Ovary (tissue), 9 donors: ENCODE measurements around the gene C10orf105. TPM values are rescaled to one million over a fixed set of nuclear protein-coding genes. Genes with fewer than 3 reads are reported as not detected.

Source experiments
- DNase-seq, 5 donors: peaks; one replicate each; pipeline ENCODE4 v3.0.0-alpha.2; 2019 to 2020
- H3K27ac ChIP-seq, 2 donors: fragments of 200-600 bp; one replicate each; pipeline versions ENCODE4 v1.5.1 to v1.8.0; 2019 to 2022
- H3K27me3 ChIP-seq: fragments of 200-600 bp; one replicate; pipeline ENCODE4 v1.8.0; 2022
- H3K36me3 ChIP-seq: fragments of 200-600 bp; sonication (generic); one replicate; pipeline ENCODE4 v1.5.1; 2019
- H3K4me1 ChIP-seq: one replicate; pipeline ENCODE4 v1.8.1; 2013; ENCODE audit warnings: mild to moderate bottlenecking, moderate library complexity; ENCODE audit not compliant: insufficient read depth
- H3K4me3 ChIP-seq: fragments of 200-600 bp; sonication (generic); one replicate; pipeline ENCODE4 v1.5.1; 2017
- H3K9me3 ChIP-seq, 2 donors: fragments of 200-600 bp in 1 of 2; sonication (generic) in 1 of 2; one replicate each; pipeline versions ENCODE4 v1.5.1 to v1.8.1; 2013 to 2019; ENCODE audit warnings: mild to moderate bottlenecking in 1 of 2, moderate library complexity in 1 of 2
- EP300 ChIP-seq: sonication (generic); formaldehyde crosslinking; IDR thresholded peaks from one replicate; pipeline ENCODE4 v1.6.1; 2017; ENCODE audit warnings: antibody characterized with exemption
- POLR2A ChIP-seq: fragments of 450-650 bp; IDR thresholded peaks from one replicate; pipeline ENCODE4 v1.6.1; 2017; ENCODE audit warnings: antibody characterized with exemption, mild to moderate bottlenecking, moderate library complexity
- whole genome bisulfite sequencing, 3 donors: extraction: QIAGEN DNeasy Blood & Tissue Kit in 1 of 3; methylation state at CpG; one replicate each; pipeline versions ENCODE4 v1.1.5 to v1.1.7; 2013 to 2017; 5-methylcytosine and 5-hydroxymethylcytosine counted together
- intact Hi-C, 4 donors: fragments of 100-400 bp; cut with DNase I; formaldehyde crosslinking; loops; one replicate each; pipeline versions ENCODE4 v1.11.0 to v1.15.1; 2022 to 2023
- polyA plus RNA-seq, 2 donors: library from polyadenylated mRNA; stranded (reverse); fragments of 200-250 nt in 1 of 2; fragments of 350-450 nt in 1 of 2; fragmentation: Illumina TruSeq in 1 of 2; extraction: RNeasy Lipid Tissue Mini Kit (QIAGEN cat#74804) in 1 of 2; gene quantifications; one replicate each; pipeline ENCODE4 v1.2.3, GENCODE V29; 2013 to 2014
- total RNA-seq, 7 donors: library from RNA; depleted of rRNA in 2 of 7; stranded (reverse); fragments of >200 nt in 2 of 7; fragmentation: NEBNext Ultra II Directional in 3 of 7; extraction: Animal tissue kit (Norgen Biotek cat#: 25700) in 3 of 7; gene quantifications; one replicate each; pipeline versions ENCODE4 v1.1.0 to v1.2.4, GENCODE V29; 2016 to 2023
- TF ChIP-seq, protein P1 (sequence below), 3 donors: fragments of 450-650 bp in 2 of 3; fragments of 200-600 bp in 1 of 3; IDR thresholded peaks; one replicate each; pipeline versions ENCODE4 v1.5.1 to v1.8.0; 2016 to 2022; ENCODE audit warnings: antibody characterized with exemption in 3 of 3, mild to moderate bottlenecking in 1 of 3
- donor health status: DM: no; HTN: no; CAD: no; lungs with moderate emphysema.
- donor health status: DM: no; HTN: no; CAD: no.
- donor health status: Bipolar disorder and iron deficiency.
- donor health status: DM: yes; HTN: yes; CAD: no.
- donor health status: DM: no; HTN: no; CAD: no.
- donor health status: DM: yes; HTN: yes; CAD: no.

C10orf105 gene
- total and polyA plus RNA-seq, 9 donors, result 0.11 to 0.45 (median 0.27) TPM

DNA sequence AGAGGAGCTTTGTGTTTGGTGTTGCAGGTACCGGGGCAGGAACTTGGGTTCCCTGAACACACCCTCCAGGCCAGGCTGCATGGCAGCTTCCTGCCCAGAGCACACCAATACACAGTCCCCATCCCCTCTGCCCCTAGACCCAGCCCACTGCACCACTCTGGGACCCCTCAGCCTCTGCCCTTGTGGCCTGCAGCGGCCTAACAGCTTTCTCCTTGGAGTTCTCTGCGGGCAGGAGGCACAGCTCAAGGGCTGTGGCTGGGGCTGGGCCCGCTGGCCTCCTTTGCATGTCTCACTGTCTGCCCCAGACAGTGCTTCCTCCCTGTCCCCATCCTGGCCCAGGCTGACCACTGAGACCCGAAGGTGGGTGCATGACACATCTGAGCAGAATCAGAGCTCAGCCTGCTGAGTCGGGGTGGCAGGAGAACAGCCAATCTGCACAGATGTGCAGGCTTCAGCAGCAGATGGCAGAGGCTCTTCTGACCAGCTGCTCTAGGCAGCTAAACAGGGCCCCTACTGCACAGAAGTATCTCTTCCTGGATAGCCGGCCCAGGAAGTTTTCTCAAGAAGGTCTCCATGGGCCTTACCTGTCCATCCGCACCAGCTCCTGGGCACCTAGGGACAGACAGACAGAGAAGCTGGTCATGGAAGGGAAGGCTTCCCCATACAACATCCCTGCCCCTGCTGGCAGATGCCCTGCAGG, 33.0 kb upstream of the C10orf105 start:
- Histone ChIP-seq H3K9me3 (no peaks in the 10 kb centered on the region), H3K4me3 (no peak overlapping the region), H3K27me3 (no peaks in the 10 kb centered on the region), H3K36me3 (no peaks in the 10 kb centered on the region), H3K4me1 (peaks cover 15% of the 10 kb centered on the region), H3K27ac (no peak overlapping the region)
- no peak for DNase-seq
- TF ChIP-seq POLR2A (no peak), EP300 (no peak)
- TF ChIP-seq, protein P1, sequence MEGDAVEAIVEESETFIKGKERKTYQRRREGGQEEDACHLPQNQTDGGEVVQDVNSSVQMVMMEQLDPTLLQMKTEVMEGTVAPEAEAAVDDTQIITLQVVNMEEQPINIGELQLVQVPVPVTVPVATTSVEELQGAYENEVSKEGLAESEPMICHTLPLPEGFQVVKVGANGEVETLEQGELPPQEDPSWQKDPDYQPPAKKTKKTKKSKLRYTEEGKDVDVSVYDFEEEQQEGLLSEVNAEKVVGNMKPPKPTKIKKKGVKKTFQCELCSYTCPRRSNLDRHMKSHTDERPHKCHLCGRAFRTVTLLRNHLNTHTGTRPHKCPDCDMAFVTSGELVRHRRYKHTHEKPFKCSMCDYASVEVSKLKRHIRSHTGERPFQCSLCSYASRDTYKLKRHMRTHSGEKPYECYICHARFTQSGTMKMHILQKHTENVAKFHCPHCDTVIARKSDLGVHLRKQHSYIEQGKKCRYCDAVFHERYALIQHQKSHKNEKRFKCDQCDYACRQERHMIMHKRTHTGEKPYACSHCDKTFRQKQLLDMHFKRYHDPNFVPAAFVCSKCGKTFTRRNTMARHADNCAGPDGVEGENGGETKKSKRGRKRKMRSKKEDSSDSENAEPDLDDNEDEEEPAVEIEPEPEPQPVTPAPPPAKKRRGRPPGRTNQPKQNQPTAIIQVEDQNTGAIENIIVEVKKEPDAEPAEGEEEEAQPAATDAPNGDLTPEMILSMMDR (IDR thresholded peaks at IDR 0.05), result no peak
- 74 to 84% (median 77%) methylated on average over 7 to 8 of the region's 8 CpGs for WGBS, 3 donors
- intact Hi-C loops, result no loop called here

DNA sequence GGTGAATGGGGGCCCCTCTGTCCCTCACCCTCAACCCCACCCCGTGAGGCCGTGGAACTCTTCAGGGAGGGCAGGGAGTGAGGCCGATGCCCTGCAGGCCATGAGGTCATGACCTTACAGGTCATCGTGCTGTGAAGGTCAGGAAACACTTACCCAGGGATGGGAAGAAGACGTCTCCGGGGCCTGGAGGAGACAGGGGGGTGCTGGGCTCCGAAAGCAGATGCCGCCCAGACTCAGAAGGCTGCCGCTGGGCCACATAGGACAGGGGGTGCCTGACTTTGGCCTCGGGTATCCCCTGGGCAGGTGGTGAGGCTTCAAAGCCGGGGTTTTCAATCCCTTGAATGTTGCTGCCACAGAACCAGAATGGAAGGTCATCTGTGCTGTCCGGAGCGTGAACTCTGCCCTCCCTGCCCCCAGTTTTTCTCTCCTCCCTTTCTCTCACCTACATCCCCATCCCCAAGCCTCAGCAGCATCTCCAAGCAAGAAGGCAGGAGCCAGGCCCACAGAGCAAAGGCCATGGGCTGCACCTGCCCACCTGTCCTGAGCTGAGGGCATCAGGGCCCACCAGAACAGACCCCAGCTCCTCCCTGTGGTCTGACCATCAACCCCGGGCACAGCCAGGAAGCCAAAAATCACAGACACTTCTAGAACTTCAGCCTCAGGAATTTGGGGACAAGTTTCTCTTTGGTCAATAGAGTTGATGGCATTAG, 32.1 kb upstream of the C10orf105 start:
- TF ChIP-seq EP300 (no peak), POLR2A (no peak)
- TF ChIP-seq, protein P1 (IDR thresholded peaks at IDR 0.05), result no peak
- DNase-seq, result no peak
- H3K9me3 ChIP-seq, result no peaks in the 10 kb centered on the region
- H3K36me3 ChIP-seq, result no peaks in the 10 kb centered on the region
- peaks cover 21% of the 10 kb centered on the region for H3K4me1 ChIP-seq
- no peaks in the 10 kb centered on the region for H3K27me3 ChIP-seq
- intact Hi-C loops, result no loop called here
- 68 to 79% (median 73%) methylated on average over 14 of the region's 14 CpGs for WGBS, 3 donors
- H3K27ac ChIP-seq, result no peak overlapping the region
- no peak overlapping the region for H3K4me3 ChIP-seq

DNA sequence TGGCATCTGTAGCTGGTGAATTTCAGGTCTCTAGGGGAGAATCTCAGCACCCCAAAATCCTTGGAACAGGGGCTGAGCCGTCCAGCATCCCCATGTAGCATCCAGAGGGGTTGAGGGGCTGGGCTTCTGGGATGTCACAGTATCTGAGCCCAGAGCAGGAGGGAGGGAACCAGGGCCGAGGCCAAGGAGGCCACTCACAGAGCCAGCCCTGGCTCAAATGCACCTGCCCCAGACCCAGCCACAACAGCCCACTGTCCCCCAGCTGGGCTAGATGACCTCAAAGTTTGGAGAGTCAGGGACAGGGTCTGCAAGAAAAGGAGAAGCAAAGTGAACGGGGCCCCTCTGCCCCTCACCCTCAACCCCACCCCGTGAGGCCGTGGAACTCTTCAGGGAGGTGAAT, 31.4 kb upstream of the C10orf105 start:
- no peak overlapping the region for H3K27ac ChIP-seq
- H3K4me3 ChIP-seq, result no peak overlapping the region
- no peaks in the 10 kb centered on the region for H3K27me3 ChIP-seq
- H3K4me1 ChIP-seq, result peaks cover 28% of the 10 kb centered on the region
- DNase-seq, result no peak
- H3K36me3 ChIP-seq, result no peaks in the 10 kb centered on the region
- 77 to 85% (median 84%) methylated on average over 5 of the region's 5 CpGs for WGBS, 3 donors
- no peaks in the 10 kb centered on the region for H3K9me3 ChIP-seq
- TF ChIP-seq POLR2A (no peak), EP300 (no peak)
- TF ChIP-seq, protein P1 (IDR thresholded peaks at IDR 0.05), result no peak
- intact Hi-C loops, result no loop called here

DNA sequence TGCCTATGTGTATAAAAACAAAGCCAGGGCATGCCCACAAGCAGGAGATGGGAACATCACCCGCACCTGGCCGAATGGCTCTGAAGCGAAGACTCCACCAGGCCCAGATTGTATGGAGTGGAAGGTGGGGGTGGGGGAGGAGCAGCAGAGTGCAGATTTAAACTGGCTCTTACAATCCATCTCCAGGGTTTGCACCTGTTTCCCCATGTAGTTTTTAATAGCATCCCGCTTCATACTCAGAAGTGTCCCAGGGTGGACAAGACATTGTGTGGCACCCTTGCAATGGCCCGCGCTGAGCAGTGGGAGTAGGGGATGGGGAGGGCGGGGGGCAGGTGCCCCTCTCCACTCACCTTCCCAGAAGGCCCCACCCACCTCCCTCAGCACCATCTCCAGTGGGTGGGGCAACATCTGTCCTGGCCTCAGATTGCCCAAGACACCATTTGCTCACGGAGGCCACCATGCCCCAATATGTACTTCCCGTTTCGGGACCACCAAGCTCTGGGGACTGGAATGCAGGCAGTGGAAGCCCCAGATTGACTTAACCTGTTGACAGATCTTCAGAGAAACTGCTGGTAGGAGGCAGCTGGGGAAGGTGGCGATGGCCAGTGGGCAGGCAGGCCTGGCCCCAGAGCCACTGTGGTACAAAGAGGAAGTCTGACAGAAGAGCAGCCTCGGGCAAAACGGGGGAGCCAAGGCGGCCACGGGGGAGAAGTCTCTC, 30.7 kb upstream of the C10orf105 start:
- 85 to 92% (median 91%) methylated on average over 15 of the region's 15 CpGs for WGBS, 3 donors
- no peak overlapping the region for H3K27ac ChIP-seq

More for the DNA sequence above, 30.7 kb upstream of the C10orf105 start:
- intact Hi-C loops, result no loop called here
- Histone ChIP-seq H3K4me1 (peaks cover 28% of the 10 kb centered on the region), H3K27me3 (no peaks in the 10 kb centered on the region), H3K36me3 (no peaks in the 10 kb centered on the region), H3K4me3 (no peak overlapping the region), H3K9me3 (no peaks in the 10 kb centered on the region)
- TF ChIP-seq EP300 (no peak), POLR2A (no peak)
- TF ChIP-seq, protein P1 (IDR thresholded peaks at IDR 0.05), result no peak
- peak in 1 of 5 donors; percentile 35 for DNase-seq
